Mammary epithelial cell (primary cell): Measurements from ENCODE around the gene COPA.

Experiments used
- CTCF ChIP-seq, 2 donors: IDR thresholded peaks in 1 of 2; conservative IDR thresholded peaks in 1 of 2; 2 replicates each; pipeline ENCODE4 v1.5.1; 2011 to 2012; ENCODE audit warnings: inconsistent platforms in 2 of 2, low read length in 2 of 2, mild to moderate bottlenecking in 2 of 2, control low read depth in 1 of 2, low read depth in 1 of 2; ENCODE audit not compliant: insufficient read depth in 1 of 2; ENCODE audit errors: extremely low read depth in 1 of 2
- EZH2 ChIP-seq: IDR thresholded peaks from 2 replicates; pipeline ENCODE4 v1.6.1; 2012; ENCODE audit warnings: low read length, inconsistent platforms, borderline replicate concordance

DNA sequence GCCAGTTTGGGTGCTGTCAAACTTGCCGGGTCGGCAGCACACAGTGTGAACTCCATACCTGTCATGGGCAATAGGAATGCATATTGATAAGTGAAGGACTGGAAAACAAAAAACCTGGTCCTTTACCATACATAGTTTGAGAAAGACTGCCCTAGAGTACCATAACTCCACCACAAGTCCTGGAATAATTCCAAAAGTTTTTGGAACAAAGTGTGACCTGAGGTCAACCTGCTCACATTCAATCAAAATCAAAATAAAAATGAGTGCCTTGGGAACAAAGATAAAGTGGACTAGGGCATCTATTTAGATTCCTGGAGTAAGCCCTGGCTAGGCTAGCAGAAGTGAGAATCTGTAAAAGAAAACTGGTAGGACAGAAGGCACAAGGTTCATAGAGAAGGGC, 65.7 kb downstream of the COPA start:
- TF ChIP-seq CTCF (conservative IDR thresholded peaks at IDR 0.05 in 1 of 2, IDR thresholded peaks at IDR 0.05 in 1 of 2; ENCODE audit: extremely low read depth in 1 of 2, insufficient read depth in 1 of 2, low read depth in 1 of 2, low read length in 2 of 2) (no peak), EZH2 (no peak)
